Heart left ventricle (tissue), 16 donors: Measurements from ENCODE around the gene GPR152. TPM values are rescaled to one million over a fixed set of nuclear protein-coding genes. Genes with fewer than 3 reads are reported as not detected.

Experiments
- ATAC-seq, 4 donors: fragments of 200-7000 bp; cut with Tn5 transposase; one replicate each; pipeline ENCODE4 v1.9.1; 2020 to 2022; ENCODE audit warnings: moderate library complexity in 4 of 4, mild to moderate bottlenecking in 3 of 4, moderate number of reproducible peaks in 1 of 4
- DNase-seq, 5 donors: peaks; one replicate each; pipeline ENCODE4 v3.0.0-alpha.2; 2020
- H3K27ac ChIP-seq, 12 donors: fragments of 200-600 bp; sonication (generic) in 4 of 12; one replicate each; pipeline versions ENCODE4 v1.5.0 to v1.8.0; 2016 to 2022; ENCODE audit warnings: mild to moderate bottlenecking in 2 of 12
- H3K27me3 ChIP-seq, 9 donors: fragments of 200-600 bp; sonication (generic) in 2 of 9; one replicate each; pipeline versions ENCODE4 v1.5.1 to v1.8.0; 2016 to 2022; ENCODE audit warnings: mild to moderate bottlenecking in 3 of 9
- H3K36me3 ChIP-seq, 9 donors: fragments of 200-600 bp; sonication (generic) in 2 of 9; one replicate each; pipeline versions ENCODE4 v1.5.0 to v1.8.0; 2018 to 2022; ENCODE audit warnings: mild to moderate bottlenecking in 2 of 9
- H3K4me1 ChIP-seq, 12 donors: fragments of 200-600 bp; sonication (generic) in 4 of 12; one replicate each; pipeline versions ENCODE4 v1.5.0 to v1.8.0; 2016 to 2022; ENCODE audit warnings: mild to moderate bottlenecking in 3 of 12
- H3K4me3 ChIP-seq, 12 donors: fragments of 200-600 bp; sonication (generic) in 4 of 12; one replicate each; pipeline versions ENCODE4 v1.5.0 to v1.8.0; 2017 to 2022; ENCODE audit warnings: mild to moderate bottlenecking in 9 of 12, moderate library complexity in 4 of 12
- H3K9me3 ChIP-seq, 12 donors: fragments of 200-600 bp; sonication (generic) in 4 of 12; one replicate each; pipeline versions ENCODE4 v1.5.0 to v1.8.0; 2016 to 2022; ENCODE audit warnings: mild to moderate bottlenecking in 1 of 12
- POLR2A ChIP-seq, 2 donors: fragments of 450-650 bp; IDR thresholded peaks; one replicate each; pipeline ENCODE4 v1.6.1; 2017; ENCODE audit warnings: antibody characterized with exemption in 2 of 2, mild to moderate bottlenecking in 2 of 2, moderate library complexity in 2 of 2
- WGBS, 4 donors: extraction: QIAGEN DNeasy Blood & Tissue Kit in 2 of 4; methylation state at CpG; one replicate each; pipeline versions ENCODE4 v1.1.5 to v1.1.7; 2013 to 2018; 5-methylcytosine and 5-hydroxymethylcytosine counted together
- intact Hi-C, 10 donors: fragments of 100-400 bp; cut with DNase I; formaldehyde crosslinking; loops; one replicate each; pipeline versions ENCODE4 v1.11.1 to v1.14.2; 2022
- polyA plus RNA-seq, 2 donors: library from polyadenylated mRNA; stranded (reverse); fragments of 200-250 nt; gene quantifications; one replicate each; pipeline ENCODE4 v1.2.3, GENCODE V29; 2013
- total RNA-seq, 9 donors: library from RNA; depleted of rRNA in 2 of 9; stranded (reverse); fragments of >200 nt in 2 of 9; fragmentation: NEBNext Ultra II Directional in 3 of 9; extraction: Animal tissue kit (Norgen Biotek cat#: 25700) in 3 of 9; gene quantifications; one replicate each; pipeline versions ENCODE4 v1.1.0 to v1.2.4, GENCODE V29; 2016 to 2023
- TF ChIP-seq, protein P1 (sequence below), 12 donors: fragments of 200-600 bp; sonication (generic) in 4 of 12; IDR thresholded peaks; one replicate each; pipeline versions ENCODE4 v1.5.0 to v1.8.0; 2018 to 2022; ENCODE audit warnings: antibody characterized with exemption in 12 of 12, mild to moderate bottlenecking in 5 of 12
- donor health status: ischemic (EF 13 %, LVEDD 7.1; RV severe dilation, severe dysfunction).
- donor health status: healthy with polysubstance abuse.
- donor health status: DM: no; HTN: yes; CAD: no.
- donor health status: DM: no; HTN: no; CAD: no.
- donor health status: ischemic (EF 25% LVEDD 6.9; RV normal size, moderate dysfunction).
- donor health status: ischemic (EF 25% LVEDD 5.7; RV mildly dilated, moderate dysfunction).
- donor health status: healthy.
- donor health status: DM: yes; HTN: yes; CAD: no.
- donor health status: ischemic (EF 35%, LVEDD 5.7; RV mildly dilated, moderate dysfunction).
- donor health status: nonischemic (EF 11% LVEDD 7.7; RV severe dilation, severe dysfunction).
- donor health status: DM: yes; HTN: yes; CAD: no.
- donor health status: PGD.
- donor health status: ischemic (EF 29% LVEDD 5.4; RV normal size, mild dysfunction).
- donor health status: nonischemic (EF 23%, LVEDD 6.1; RV moderate dilation, normal function).

The GPR152 gene
- total and polyA plus RNA-seq, 11 donors, result not detected

DNA sequence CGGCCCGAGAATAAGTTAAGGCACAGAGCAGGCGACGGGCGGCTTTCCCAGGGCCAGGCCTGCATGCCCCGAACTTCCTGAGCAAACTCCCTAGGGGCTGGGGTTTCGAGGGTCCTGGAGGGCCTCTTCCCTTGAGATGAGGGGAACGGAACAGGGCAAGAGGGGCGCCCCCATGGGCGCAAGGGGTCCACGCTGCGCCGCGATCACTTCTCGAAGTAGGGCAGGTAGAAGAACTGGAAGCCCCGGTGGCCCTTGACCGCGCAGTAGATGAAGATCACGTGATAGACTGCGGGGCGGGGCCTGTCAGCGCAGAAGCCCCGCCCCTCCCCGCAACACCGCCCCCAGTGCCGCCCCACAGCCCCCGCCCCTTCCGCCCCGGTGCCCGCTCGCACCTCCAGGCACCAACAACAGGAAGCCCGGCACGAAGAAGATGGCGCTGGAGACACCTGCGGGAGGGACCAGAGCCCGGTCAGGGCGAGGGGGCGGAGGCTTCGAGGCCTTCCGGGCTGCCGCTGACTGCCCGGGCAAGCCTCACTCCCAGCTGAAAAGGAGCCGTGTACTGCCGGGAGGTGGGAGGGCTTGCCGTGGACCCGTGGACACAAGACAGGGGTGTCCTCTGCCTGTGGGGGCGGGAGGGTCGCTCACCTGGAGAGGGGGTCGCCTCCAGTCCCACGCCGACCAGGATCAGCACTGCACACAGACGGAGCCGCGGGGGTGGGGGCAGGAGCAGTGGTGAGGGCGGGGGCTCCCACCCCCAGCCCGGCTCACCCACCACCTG is 12.1 kb upstream of the GPR152 start:
- TF ChIP-seq, protein P1, sequence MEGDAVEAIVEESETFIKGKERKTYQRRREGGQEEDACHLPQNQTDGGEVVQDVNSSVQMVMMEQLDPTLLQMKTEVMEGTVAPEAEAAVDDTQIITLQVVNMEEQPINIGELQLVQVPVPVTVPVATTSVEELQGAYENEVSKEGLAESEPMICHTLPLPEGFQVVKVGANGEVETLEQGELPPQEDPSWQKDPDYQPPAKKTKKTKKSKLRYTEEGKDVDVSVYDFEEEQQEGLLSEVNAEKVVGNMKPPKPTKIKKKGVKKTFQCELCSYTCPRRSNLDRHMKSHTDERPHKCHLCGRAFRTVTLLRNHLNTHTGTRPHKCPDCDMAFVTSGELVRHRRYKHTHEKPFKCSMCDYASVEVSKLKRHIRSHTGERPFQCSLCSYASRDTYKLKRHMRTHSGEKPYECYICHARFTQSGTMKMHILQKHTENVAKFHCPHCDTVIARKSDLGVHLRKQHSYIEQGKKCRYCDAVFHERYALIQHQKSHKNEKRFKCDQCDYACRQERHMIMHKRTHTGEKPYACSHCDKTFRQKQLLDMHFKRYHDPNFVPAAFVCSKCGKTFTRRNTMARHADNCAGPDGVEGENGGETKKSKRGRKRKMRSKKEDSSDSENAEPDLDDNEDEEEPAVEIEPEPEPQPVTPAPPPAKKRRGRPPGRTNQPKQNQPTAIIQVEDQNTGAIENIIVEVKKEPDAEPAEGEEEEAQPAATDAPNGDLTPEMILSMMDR (IDR thresholded peaks at IDR 0.05), result no peak
- ATAC-seq, result peak; percentile 42 to 82 (median 72)
- WGBS, 4 donors, result 13 to 32% (median 15%) methylated on average over 16 to 56 of the region's 56 CpGs
- peaks cover 0 to 44% (median 23%) of the 10 kb centered on the region in 12 donors for H3K4me1 ChIP-seq
- no peaks in the 10 kb centered on the region for H3K27me3 ChIP-seq
- DNase-seq, result peak; percentile 88 to 95 (median 90)
- no peaks in the 10 kb centered on the region for H3K36me3 ChIP-seq
- H3K27ac ChIP-seq, result peak overlapping the region; percentile 61 to 93 (median 87)
- no peaks in the 10 kb centered on the region for H3K9me3 ChIP-seq
- H3K4me3 ChIP-seq, result peak overlapping the region; percentile 31 to 66 (median 58)
- intact Hi-C loops, result loop anchor here in 8 of 10 donors (1.0 to 10.0 kb wide), 6 partner anchors 36 to 62 kb away; partner anchors contain the start of genes PPP1CA (in 7 of the 8), TBC1D10C (in 7 of the 8), CDK2AP2 (in 1 of the 8) and PITPNM1 (in 1 of the 8)

DNA sequence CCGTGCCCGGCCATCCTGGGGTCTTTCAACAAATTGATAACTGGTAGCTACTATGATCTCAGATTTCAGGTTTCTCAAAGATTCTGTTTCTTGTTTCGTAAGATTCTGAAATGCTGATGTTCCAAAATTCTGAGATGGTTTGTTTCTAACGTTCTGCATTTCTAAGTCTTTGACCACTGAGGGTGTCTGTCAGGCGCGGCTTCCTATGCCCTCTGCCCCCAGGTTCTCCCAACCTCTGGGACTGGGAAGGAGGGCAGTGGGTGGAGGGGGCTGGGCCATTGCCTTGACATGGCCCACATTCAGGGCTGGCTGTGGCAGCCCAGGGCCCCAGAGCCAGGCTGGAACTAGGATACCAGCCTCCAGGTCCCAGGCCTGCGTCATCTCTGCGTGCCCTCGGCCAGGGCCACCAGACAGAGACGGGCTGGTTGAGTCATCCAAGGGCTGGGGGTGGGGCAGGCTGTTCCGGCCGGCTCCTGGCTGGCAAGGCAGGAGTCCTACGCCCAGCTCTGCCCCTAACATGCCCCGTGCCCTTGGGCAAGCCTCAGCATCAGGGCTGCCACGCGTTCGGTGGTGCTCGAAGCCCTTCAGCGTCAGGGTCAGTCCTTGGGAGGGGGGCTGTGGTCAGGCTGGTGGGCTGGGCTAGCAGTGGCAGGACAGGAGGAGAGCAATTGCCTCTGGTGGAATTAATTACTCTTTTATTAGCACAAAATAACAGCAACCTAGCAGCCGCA is 11.3 kb upstream of the GPR152 start:
- Histone ChIP-seq H3K27ac (peak overlapping the region; percentile 61 to 93 (median 87)), H3K4me3 (peak overlapping the region; percentile 31 to 66 (median 58)), H3K36me3 (no peaks in the 10 kb centered on the region), H3K4me1 (peaks cover 0 to 41% (median 20%) of the 10 kb centered on the region in 12 donors), H3K27me3 (no peaks in the 10 kb centered on the region), H3K9me3 (no peaks in the 10 kb centered on the region)
- TF ChIP-seq POLR2A (IDR thresholded peaks at IDR 0.05), result no peak
- TF ChIP-seq, protein P1 (IDR thresholded peaks at IDR 0.05), result no peak
- intact Hi-C loops, result loop anchor here in 5 of 10 donors (1.0 to 10.0 kb wide), 3 partner anchors 36 to 62 kb away; partner anchors contain the start of genes PPP1CA (in 3 of the 5), TBC1D10C (in 3 of the 5) and RPS6KB2 (in 1 of the 5)
- 69 to 93% (median 86%) methylated on average over 8 to 20 of the region's 20 CpGs for WGBS, 4 donors
- ATAC-seq, result peak in 3 of 4 donors; percentile 30 to 40 (median 38)
- DNase-seq, result peak in 3 of 5 donors; percentile 60 to 82 (median 67)

DNA sequence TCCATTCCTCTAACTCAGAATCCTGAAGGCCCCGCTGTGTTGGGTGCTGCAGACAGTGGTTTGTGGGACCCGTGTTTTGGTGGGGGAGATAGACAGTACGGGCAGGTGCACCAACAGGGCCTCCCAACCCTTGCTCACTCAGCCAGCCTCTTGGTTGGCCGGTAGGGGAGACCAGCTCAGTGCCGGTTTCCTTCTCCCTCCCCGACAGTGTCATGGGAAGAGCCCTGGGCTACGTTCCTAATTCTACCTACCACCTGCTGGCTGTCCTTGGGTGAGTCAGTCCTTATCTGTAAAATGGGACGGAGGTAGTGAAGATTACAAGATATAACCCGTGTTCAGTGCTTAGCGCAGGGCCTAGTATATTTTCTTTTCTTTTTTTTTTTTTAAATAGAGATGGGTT is 10.7 kb upstream of the GPR152 start:
- Histone ChIP-seq H3K4me3 (no peak overlapping the region), H3K4me1 (peaks cover 0 to 39% (median 15%) of the 10 kb centered on the region in 12 donors), H3K27ac (peak overlapping the region in 2 of 12 donors; percentile 86 to 93), H3K27me3 (no peaks in the 10 kb centered on the region), H3K36me3 (no peaks in the 10 kb centered on the region), H3K9me3 (no peaks in the 10 kb centered on the region)
- ATAC-seq (no peak), DNase-seq (no peak)
- no peak for TF ChIP-seq POLR2A (IDR thresholded peaks at IDR 0.05)
- TF ChIP-seq, protein P1 (IDR thresholded peaks at IDR 0.05), result no peak
- intact Hi-C loops, result loop anchor here in 3 of 10 donors (10.0 kb wide), 1 partner anchor 58 kb away; the partner anchor contains the start of genes PPP1CA (in 3 of the 3) and TBC1D10C (in 3 of the 3)
- 91 to 94% (median 93%) methylated on average over 10 of the region's 10 CpGs for WGBS, 4 donors

DNA sequence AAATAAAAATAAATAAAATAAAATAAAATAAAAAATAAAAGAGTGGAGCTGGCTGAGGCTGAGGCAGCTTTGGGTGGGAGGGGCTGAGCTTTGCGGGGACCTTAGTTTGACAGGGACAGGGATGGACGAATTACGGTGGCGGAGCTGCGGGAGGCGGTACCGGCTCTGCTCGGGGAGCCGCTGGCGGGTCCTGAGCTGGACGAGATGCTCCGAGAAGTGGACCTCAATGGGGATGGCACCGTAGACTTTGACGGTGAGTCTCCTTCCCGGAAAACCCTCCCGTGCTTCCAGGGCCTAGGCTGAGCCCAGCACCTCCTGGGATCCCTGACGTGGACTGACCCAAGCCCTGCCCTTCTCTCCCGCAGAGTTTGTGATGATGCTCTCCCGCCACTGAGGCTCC is 5.7 kb upstream of the GPR152 start:
- 90 to 93% (median 91%) methylated on average over 19 of the region's 19 CpGs for WGBS, 4 donors
- H3K36me3 ChIP-seq, result no peaks in the 10 kb centered on the region
- H3K27me3 ChIP-seq, result no peaks in the 10 kb centered on the region
- DNase-seq (no peak), ATAC-seq (no peak)
- H3K4me3 ChIP-seq, result no peak overlapping the region
- intact Hi-C loops, result no loop called here
- H3K9me3 ChIP-seq, result no peaks in the 10 kb centered on the region
- no peak overlapping the region for H3K27ac ChIP-seq
- TF ChIP-seq POLR2A (IDR thresholded peaks at IDR 0.05), result no peak
- TF ChIP-seq, protein P1 (IDR thresholded peaks at IDR 0.05), result no peak
- no peaks in the 10 kb centered on the region for H3K4me1 ChIP-seq
